ENCODE measurements around the gene GRIK1.

Gene GRIK1

DNA sequence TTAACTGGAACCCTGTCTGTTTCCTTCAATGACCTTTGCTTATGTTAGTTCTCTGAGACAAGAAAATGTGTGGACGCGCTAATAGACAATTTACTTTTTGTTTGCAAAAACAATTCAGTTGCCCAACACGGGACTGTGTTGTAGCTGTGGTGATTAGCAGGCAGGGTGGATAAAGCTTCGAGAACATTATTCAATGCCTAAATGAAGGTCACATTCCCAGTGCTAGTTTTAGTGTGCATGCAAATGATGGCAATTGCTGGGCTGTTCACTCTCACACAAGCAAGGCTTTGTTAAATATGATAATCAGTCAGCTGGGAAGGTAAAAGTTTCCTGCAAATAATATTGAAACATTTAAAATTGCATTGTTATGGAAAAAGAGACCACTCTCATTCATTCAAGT is 452.6 kb downstream of the GRIK1 start:
- DNase-seq (ENCODE audit: low spot score) (no peak), ATAC-seq (ENCODE audit: low read depth) (no peak)
- no peaks in the 10 kb centered on the region for H3K36me3 ChIP-seq (ENCODE audit: low read depth)
- H3K4me3 ChIP-seq (ENCODE audit: severe bottlenecking): no peak overlapping the region
- H3K9me3 ChIP-seq (ENCODE audit: severe bottlenecking): no peaks in the 10 kb centered on the region
- H3K4me1 ChIP-seq (ENCODE audit: insufficient read depth, poor library complexity, severe bottlenecking): no peaks in the 10 kb centered on the region
- no peak overlapping the region for H3K27ac ChIP-seq (ENCODE audit: poor library complexity, severe bottlenecking)
- H3K27me3 ChIP-seq (ENCODE audit: insufficient read depth, poor library complexity, severe bottlenecking): no peaks in the 10 kb centered on the region
- TF ChIP-seq, protein P1, sequence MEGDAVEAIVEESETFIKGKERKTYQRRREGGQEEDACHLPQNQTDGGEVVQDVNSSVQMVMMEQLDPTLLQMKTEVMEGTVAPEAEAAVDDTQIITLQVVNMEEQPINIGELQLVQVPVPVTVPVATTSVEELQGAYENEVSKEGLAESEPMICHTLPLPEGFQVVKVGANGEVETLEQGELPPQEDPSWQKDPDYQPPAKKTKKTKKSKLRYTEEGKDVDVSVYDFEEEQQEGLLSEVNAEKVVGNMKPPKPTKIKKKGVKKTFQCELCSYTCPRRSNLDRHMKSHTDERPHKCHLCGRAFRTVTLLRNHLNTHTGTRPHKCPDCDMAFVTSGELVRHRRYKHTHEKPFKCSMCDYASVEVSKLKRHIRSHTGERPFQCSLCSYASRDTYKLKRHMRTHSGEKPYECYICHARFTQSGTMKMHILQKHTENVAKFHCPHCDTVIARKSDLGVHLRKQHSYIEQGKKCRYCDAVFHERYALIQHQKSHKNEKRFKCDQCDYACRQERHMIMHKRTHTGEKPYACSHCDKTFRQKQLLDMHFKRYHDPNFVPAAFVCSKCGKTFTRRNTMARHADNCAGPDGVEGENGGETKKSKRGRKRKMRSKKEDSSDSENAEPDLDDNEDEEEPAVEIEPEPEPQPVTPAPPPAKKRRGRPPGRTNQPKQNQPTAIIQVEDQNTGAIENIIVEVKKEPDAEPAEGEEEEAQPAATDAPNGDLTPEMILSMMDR (IDR thresholded peaks at IDR 0.05; ENCODE audit: poor library complexity, severe bottlenecking): no peak
